Keratinocyte (primary cell): ENCODE results near the gene TMEM86A. TPM values are rescaled to one million over a fixed set of nuclear protein-coding genes. Genes with fewer than 3 reads are reported as not detected.

Experiments used
- DNase-seq: peaks from one replicate; pipeline ENCODE4 v3.0.0-alpha.2; 2011; ENCODE audit warnings: low read depth, missing footprints, low spot score
- FAIRE-seq: peaks from 2 replicates; lab custom pipeline; 2011; peaks lifted over from hg19 to GRCh38; lab: Jason Lieb, UNC
- H2AFZ ChIP-seq: 2 replicates; pipeline ENCODE4 v1.6.0; 2012; ENCODE audit warnings: low read length, control low read depth, inconsistent platforms; ENCODE audit not compliant: control insufficient read depth
- H3K27ac ChIP-seq: 2 replicates; pipeline ENCODE4 v1.5.1; 2011; ENCODE audit warnings: low read length; ENCODE audit not compliant: control insufficient read depth, insufficient read depth
- H3K27me3 ChIP-seq: 3 replicates; pipeline ENCODE4 v1.6.0; 2011; ENCODE audit warnings: low read length; ENCODE audit not compliant: control insufficient read depth, insufficient read depth; ENCODE audit errors: extremely low read depth
- H3K36me3 ChIP-seq, 2 experiments: 2 replicates in 1 of 2; 3 replicates in 1 of 2; pipeline ENCODE4 v1.5.1; 2011; ENCODE audit warnings: low read length in 2 of 2, mild to moderate bottlenecking in 1 of 2; ENCODE audit not compliant: control insufficient read depth in 2 of 2, insufficient read depth in 2 of 2; ENCODE audit errors: extremely low read depth in 1 of 2
- H3K4me1 ChIP-seq: 3 replicates; pipeline ENCODE4 v1.5.1; 2011; ENCODE audit warnings: low read length; ENCODE audit not compliant: control insufficient read depth, insufficient read depth; ENCODE audit errors: extremely low read depth
- H3K4me2 ChIP-seq: 3 replicates; pipeline ENCODE4 v1.6.0; 2011; ENCODE audit warnings: low read depth, low read length; ENCODE audit not compliant: control insufficient read depth, insufficient read depth; ENCODE audit errors: extremely low read depth
- H3K4me3 ChIP-seq, 3 experiments: fragments of 200-600 bp in 1 of 3; sonication (generic) in 1 of 3; 2 replicates in 2 of 3; 3 replicates in 1 of 3; pipeline ENCODE4 v1.5.1; 2011 to 2016; ENCODE audit warnings: low read length in 3 of 3, mild to moderate bottlenecking in 3 of 3, control low read depth in 2 of 3, inconsistent platforms in 1 of 3, low read depth in 1 of 3, mixed read lengths in 1 of 3, mixed run types in 1 of 3, moderate library complexity in 1 of 3; ENCODE audit not compliant: control insufficient read depth in 2 of 3, insufficient read depth in 2 of 3; ENCODE audit errors: extremely low read depth in 1 of 3
- H3K79me2 ChIP-seq: 2 replicates; pipeline ENCODE4 v1.6.0; 2012; ENCODE audit warnings: low read length; ENCODE audit not compliant: control insufficient read depth, insufficient read depth
- H3K9ac ChIP-seq: 3 replicates; pipeline ENCODE4 v1.6.0; 2011; ENCODE audit warnings: low read length; ENCODE audit not compliant: control insufficient read depth, insufficient read depth; ENCODE audit errors: extremely low read depth
- H3K9me1 ChIP-seq: 3 replicates; pipeline ENCODE4 v1.6.0; 2011; ENCODE audit warnings: low read length; ENCODE audit not compliant: control insufficient read depth, insufficient read depth; ENCODE audit errors: extremely low read depth
- H3K9me3 ChIP-seq: 2 replicates; pipeline ENCODE4 v1.5.1; 2012; ENCODE audit warnings: low read depth, low read length; ENCODE audit not compliant: control insufficient read depth
- H4K20me1 ChIP-seq: 3 replicates; pipeline ENCODE4 v1.6.0; 2011; ENCODE audit warnings: low read length; ENCODE audit not compliant: control insufficient read depth, insufficient read depth; ENCODE audit errors: extremely low read depth
- EZH2 ChIP-seq: IDR thresholded peaks from one replicate; pipeline ENCODE4 v1.6.1; 2012; ENCODE audit warnings: inconsistent platforms, mild to moderate bottlenecking, low read length, moderate library complexity
- dilution Hi-C: fragments of 300-500 bp; cut with MboI; formaldehyde crosslinking; loops from one replicate; pipeline ENCODE4 v1.7.0; 2020; ENCODE audit warnings: low sequenced_read_pairs; ENCODE audit not compliant: extremely low pct_ligation_motif_present
- polyA plus RNA-seq, 5 experiments: library from polyadenylated mRNA; depleted of rRNA in 3 of 5; stranded (reverse) in 3 of 5; stranded (forward) in 1 of 5; unstranded in 1 of 5; fragments of >200 nt; gene quantifications; 1 replicate in 1 of 5; 2 replicates in 3 of 5; 3 replicates in 1 of 5; pipeline versions ENCODE4 v1.2.1 to v1.2.3, GENCODE V29; 2011 to 2012; ENCODE audit warnings: missing spikeins in 2 of 5, low read depth in 1 of 5, low replicate concordance in 1 of 5
- TF ChIP-seq, protein P1 (sequence below), 3 experiments: IDR thresholded peaks in 1 of 3; conservative IDR thresholded peaks in 1 of 3; optimal IDR thresholded peaks in 1 of 3; 2 replicates in 2 of 3; 3 replicates in 1 of 3; pipeline versions ENCODE3 to v1.5.1; 2011; ENCODE audit warnings: low read length in 3 of 3, mild to moderate bottlenecking in 3 of 3, moderate library complexity in 2 of 3, control low read depth in 1 of 3, inconsistent platforms in 1 of 3; ENCODE audit not compliant: insufficient read depth in 2 of 3; ENCODE audit errors: extremely low read depth in 1 of 3

Gene TMEM86A
- polyA plus RNA-seq, 1 donor (not counting 4 experiments of a cell fraction or from before 2014, with no cell fraction given) = 2.5 TPM

GRCh38 chr11:18720808-18721560 lies 22.4 kb downstream of the TMEM86A start:
- Histone ChIP-seq H3K4me1 (peaks cover 23% of the 10 kb centered on the region), H3K9ac (peak overlapping the region; percentile 62), H3K27ac (peak overlapping the region; percentile 4), H4K20me1 (no peaks in the 10 kb centered on the region), H3K27me3 (no peaks in the 10 kb centered on the region), H3K36me3 (no peaks in the 10 kb centered on the region), H3K9me1 (no peaks in the 10 kb centered on the region), H3K9me3 (no peaks in the 10 kb centered on the region), H3K79me2 (no peaks in the 10 kb centered on the region), H3K4me2 (peak overlapping the region; percentile 94), H2AFZ (peak overlapping the region; percentile 94), H3K4me3 (peak overlapping the region; percentile 32 to 64 (median 59))
- DNase-seq (no peak), FAIRE-seq (peak; percentile 51)
- no peak for TF ChIP-seq EZH2
- TF ChIP-seq, protein P1, sequence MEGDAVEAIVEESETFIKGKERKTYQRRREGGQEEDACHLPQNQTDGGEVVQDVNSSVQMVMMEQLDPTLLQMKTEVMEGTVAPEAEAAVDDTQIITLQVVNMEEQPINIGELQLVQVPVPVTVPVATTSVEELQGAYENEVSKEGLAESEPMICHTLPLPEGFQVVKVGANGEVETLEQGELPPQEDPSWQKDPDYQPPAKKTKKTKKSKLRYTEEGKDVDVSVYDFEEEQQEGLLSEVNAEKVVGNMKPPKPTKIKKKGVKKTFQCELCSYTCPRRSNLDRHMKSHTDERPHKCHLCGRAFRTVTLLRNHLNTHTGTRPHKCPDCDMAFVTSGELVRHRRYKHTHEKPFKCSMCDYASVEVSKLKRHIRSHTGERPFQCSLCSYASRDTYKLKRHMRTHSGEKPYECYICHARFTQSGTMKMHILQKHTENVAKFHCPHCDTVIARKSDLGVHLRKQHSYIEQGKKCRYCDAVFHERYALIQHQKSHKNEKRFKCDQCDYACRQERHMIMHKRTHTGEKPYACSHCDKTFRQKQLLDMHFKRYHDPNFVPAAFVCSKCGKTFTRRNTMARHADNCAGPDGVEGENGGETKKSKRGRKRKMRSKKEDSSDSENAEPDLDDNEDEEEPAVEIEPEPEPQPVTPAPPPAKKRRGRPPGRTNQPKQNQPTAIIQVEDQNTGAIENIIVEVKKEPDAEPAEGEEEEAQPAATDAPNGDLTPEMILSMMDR (optimal IDR thresholded peaks at IDR 0.05 in 1 of 3, IDR thresholded peaks at IDR 0.05 in 1 of 3, conservative IDR thresholded peaks at IDR 0.05 in 1 of 3; ENCODE audit: extremely low read depth in 1 of 3, insufficient read depth in 2 of 3, low read length in 3 of 3) = no peak
- dilution Hi-C loops = no loop called here

DNA sequence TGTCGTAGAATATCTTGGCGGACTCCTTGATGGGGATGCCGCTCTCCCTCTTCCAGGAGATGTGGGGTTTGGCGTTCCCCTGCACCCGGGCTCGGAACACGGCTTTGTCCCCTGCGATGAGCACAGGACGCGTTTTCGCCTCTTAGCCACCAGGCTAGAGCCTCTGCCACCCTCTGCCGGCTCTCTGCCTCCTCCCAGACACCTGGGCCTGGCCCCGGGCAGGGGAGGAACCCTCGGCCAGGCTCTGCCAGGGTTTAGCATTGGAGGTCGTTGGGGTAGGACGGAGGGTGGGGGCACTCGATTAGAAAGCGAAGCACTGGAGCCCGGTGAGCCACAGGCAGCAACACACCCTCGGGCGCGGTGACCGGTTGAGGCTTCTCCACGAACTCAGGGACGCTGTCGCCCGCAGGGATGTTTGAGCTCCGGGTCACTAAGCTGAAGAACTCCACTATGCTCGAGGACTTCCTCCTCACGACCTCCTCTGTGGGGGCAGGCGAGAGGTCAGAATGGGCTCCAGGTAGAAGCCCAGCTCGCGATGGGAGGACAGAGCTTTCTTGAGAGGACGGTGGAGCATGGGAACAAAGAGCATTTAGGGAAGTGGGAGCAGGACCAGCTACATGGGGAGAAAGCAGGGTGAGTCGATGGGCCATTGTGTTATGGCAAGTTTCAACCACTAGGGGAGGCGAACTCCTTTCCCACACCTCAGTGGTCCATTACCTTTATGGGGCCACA lies 23.1 kb downstream of the TMEM86A start:
- Histone ChIP-seq H3K4me1 (peaks cover 23% of the 10 kb centered on the region), H3K4me2 (peak overlapping the region; percentile 94), H3K36me3 (no peaks in the 10 kb centered on the region), H3K9ac (peak overlapping the region; percentile 62), H4K20me1 (no peaks in the 10 kb centered on the region), H3K79me2 (no peaks in the 10 kb centered on the region), H3K27ac (no peak overlapping the region), H3K27me3 (no peaks in the 10 kb centered on the region), H3K4me3 (peak overlapping the region; percentile 32 to 64 (median 59)), H2AFZ (peak overlapping the region; percentile 94), H3K9me3 (no peaks in the 10 kb centered on the region), H3K9me1 (no peaks in the 10 kb centered on the region)
- dilution Hi-C loops = no loop called here
- TF ChIP-seq, protein P1 (optimal IDR thresholded peaks at IDR 0.05 in 1 of 3, IDR thresholded peaks at IDR 0.05 in 1 of 3, conservative IDR thresholded peaks at IDR 0.05 in 1 of 3; ENCODE audit: extremely low read depth in 1 of 3, insufficient read depth in 2 of 3, low read length in 3 of 3) = peak; percentile 85 to 91 (median 85)
- TF ChIP-seq EZH2 = no peak
- FAIRE-seq (peak; percentile 29), DNase-seq (no peak)
